ENCODE results near the gene CMTM1.
"Not testable (repeated sequence)": the region's sequence is repeated elsewhere in the genome, so short reads cannot be mapped to it uniquely, and the experiment has no call there.

CMTM1 gene

DNA sequence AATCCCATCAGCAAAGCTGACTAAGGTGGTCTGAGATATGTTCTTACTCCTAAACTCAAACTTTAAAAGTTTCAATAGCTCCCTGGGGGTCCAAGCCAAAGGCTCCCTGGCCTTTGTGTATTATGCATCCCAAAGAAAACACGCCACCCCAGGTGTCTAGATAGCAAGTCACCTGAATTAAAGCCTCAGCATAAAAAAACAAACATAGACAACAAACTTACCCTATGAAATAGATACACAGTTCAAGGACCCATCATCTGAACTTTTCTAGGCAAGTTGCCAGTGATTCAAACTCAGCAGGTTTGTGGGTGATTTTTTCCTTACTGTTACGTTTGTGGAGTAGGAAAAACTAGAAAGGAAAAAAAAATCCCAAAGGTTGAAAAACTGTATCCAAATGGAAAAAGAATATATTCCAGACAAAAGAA, 50.8 kb downstream of the CMTM1 start:
- DNase-seq, result no peak

DNA sequence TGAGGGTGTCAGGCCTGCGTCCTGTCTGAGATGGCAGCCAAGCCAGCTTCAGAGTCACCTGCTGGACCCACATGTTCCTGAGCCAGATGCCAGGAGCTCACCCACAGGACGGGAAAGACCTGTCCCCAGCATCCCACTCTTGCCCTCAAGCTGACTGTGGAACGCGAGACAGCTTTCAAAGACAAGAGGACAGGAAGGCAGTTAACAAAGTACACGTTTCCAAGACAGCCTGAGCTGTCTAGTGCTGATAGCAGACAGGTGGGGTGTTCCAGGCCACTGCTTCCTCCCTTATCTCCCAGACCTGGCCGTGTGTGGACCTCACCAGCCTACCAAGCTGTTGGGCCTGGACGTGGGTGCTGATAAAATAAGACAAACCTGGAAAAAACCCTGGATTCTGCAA, 51.5 kb downstream of the CMTM1 start:
- no peak for DNase-seq

DNA sequence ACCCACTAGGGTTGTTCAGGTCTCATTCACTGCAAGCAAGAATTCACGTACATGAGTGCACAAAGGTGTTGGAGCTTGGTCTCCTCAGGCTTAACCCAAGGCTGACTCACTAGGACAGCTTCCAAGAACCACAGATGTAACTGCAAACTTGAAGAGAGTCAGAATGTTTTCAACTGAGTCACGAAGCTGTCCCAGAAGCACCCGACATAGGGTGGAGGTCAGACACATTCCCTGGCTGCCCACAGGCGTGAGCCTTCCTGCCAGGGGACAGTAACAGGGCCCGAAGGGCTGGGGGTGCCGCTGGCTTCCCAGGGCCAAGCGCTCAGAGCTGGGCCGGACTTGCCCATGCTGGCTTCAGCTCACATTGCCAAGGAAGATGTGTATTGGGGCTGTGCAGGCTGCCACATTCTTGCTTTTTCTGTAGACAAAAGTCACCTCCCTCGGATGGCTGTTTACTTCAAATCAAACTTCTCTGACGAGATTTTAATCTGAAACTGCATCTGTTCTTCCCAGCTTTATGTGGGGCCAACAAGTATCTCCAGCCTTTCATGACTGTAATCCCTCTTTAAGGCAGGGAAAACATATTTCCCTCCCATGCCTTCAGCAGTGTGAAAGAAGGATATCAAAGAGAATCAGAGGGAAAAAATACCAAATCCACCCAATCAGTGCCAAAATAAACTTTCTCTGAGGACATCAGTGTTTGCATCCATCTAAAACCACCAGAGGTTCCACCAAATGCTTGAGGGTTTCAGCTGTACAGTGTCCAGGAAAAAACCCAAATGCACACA, 52.5 kb downstream of the CMTM1 start:
- no peak for DNase-seq

DNA sequence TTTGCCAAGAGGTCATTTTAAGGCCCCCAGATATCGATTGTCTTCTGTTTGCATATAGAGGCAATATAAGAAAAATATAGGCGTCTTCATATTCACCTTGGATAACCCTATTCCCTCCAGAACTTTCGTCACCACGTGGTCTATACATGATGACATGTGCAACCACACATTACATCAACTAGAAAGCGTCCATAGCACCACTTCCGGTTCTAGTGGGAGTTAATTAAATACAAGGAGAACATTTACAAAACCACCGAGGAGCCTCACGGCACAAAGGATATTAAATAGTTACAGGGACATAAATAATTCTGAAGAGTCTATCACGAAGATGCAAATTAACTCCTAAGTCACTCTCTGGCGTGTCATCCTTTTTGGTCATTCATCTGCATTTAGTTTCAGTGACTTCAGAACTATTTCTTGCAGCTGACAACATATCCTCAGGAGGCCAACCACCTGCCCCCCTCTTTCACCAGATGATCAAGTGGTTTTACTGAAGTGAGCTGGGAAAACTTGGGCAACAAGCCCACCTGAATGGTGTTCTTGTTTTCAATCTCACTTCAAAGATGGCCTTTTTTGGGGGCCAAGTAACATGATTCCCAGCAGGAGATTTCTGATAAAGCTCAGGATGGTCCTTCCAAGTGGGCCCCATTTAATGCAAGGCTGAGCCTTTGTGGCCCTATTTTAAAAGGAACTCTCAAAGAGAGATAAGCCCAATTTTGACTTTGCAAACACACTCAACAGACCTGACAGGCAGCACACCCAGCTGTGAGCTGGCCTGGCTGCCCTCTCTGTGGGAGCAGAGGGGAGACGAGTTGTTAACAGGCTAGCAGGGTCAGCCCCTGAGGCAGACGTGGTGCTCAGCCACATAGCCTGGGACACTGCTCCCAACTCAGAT, 53.5 kb downstream of the CMTM1 start:
- DNase-seq, result no peak

DNA sequence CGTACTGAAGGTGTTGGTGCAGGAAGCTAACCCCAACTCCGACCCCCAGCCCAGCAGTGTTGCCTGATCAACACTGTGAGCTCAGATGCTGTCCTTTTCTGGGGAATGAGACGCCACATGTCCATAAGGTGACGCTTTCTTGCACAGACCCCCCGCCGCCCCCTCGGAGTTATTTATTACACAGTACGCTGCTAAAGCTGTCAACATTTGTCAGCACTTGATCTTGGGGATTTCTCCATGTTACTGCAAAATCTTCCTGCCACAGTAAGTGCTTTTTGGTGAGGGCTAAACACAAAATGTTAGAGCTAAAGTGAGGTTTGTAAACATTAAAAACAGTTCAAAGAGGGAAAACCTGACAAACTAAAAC, 54.2 kb downstream of the CMTM1 start:
- no peak for DNase-seq

DNA sequence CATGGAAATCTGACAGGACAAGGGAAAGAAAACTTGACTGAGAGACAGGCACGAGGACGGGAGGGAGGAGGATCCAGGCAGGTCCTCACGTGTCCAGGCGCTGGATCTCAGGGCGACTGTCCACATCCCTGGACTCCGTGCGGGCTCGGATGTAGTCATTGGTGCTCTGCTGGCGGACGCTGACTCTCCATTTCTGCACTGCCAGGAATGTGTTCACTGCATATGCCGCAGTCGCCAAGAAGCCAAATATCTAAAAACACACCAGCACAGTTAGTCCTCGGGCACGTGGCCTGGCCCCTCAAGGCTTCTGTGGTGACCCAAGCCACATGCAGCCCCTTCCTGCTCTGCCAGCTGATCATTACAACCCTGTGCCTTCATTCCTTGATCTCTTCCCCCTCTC, 55.7 kb downstream of the CMTM1 start:
- DNase-seq, result no peak

DNA sequence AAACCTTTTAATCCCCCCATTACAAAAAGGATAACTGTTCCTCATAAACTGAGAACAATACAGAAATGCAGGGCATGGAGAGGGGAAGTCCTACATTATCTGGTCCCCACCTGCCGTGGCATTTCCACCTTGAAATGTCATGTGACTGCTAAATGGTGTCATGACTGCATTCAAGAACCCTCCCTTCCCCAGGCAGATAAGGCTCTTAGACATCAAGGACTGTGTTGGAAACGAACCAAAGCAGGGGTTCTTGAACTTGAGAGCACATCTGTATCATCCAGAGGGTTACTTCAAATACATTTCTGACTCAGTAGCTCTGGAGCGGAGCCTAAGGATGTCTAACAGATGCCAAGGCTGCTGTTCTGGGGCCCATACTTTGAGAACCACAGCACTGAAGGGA, 56.6 kb downstream of the CMTM1 start:
- DNase-seq, result no peak

DNA sequence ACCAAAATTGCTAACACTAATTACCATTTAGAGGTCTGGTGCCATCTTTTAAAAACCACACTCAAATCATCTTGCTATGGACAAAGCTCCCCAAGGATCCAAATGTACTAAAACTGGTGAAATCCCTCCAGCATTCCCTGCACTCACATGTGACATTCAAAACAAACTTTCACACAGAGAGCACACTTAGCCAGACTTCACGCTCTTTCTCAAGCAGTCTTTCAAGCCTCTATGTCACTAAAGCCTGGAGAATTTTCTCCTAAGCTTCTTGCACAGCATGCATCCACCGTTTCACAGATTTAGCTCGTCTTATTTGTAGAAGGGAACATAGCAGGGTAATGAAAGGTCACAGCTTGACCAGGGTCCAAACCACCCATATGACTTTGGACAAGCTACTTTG, 57.5 kb downstream of the CMTM1 start:
- DNase-seq, result no peak

DNA sequence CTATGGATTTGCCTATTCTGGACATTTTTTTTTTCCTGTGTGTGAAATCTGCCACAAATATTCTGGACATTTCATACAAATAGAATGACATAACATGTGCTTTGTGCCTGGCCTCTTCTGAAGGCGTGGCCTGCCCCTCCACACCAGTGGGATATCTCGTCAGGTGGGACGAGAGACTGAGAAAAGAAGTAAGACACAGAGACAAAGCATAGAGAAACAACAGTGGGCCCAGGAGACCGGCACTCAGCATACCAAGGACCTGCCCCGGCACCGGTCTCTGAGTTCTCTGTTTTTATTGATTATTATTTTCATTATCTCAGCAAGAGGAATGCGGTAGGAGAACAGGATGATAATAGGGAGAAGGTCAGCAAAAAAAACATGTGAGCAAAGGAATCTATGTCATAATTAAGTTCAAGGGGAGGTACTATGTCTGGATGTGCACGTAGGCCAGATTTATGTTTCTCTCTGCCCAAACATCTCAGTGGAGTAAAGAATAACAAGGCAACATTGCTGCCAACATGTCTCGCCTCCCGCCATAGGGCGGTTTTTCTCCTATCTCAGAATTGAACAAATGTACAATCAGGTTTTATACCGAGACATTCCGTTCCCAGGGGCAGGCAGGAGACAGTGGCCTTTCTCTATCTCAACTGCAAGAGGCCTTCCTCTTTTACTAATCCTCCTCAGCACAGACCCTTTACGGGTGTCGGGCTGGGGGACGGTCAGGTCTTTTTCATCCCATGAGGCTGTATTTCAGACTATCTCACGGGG, 61.6 kb downstream of the CMTM1 start:
- DNase-seq, result not testable (repeated sequence)

Measured in bone marrow (tissue), 2 donors.